NCI-H2107 (cell line): ENCODE measurements around the gene FGL2.
"Not testable (repeated sequence)": the region's sequence is repeated elsewhere in the genome, so short reads cannot be mapped to it uniquely, and the experiment has no call there.

ENCODE experiments used
- DNase-seq: peaks from one replicate; lab custom pipeline; 2025; lab: John Stamatoyannopoulos, UW

The FGL2 gene

DNA sequence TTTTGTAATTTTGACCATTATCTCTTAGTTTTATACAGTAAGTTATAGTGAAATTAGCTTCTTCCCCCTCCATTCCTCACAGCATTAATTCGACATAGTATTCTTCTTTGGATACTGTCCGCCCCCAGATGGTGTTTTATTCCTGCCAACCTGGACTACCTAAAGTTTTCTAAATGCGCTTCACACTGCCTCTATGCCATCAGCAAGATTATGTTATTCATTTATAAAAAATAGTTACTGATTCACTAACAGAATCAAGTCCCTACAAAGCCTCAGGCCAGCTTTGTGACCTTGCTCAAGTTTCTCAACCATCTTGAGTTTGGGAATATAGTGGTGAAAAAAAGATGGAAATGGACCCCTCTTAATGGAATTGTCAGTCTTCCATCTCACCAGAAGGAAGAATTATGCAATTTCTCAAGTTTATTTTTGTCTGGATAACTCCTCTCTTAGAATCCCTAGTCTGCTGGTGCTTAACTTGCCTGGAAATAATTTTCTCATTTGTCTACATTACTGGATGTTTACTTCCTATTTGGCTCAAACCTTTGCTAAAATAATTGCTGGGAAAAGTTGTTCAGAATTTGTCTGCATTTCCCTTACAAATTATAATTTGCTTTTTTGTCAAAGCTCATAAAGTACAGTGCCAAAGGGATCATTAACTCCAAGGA lies 16.7 kb upstream of the FGL2 start:
- DNase-seq: no peak

DNA sequence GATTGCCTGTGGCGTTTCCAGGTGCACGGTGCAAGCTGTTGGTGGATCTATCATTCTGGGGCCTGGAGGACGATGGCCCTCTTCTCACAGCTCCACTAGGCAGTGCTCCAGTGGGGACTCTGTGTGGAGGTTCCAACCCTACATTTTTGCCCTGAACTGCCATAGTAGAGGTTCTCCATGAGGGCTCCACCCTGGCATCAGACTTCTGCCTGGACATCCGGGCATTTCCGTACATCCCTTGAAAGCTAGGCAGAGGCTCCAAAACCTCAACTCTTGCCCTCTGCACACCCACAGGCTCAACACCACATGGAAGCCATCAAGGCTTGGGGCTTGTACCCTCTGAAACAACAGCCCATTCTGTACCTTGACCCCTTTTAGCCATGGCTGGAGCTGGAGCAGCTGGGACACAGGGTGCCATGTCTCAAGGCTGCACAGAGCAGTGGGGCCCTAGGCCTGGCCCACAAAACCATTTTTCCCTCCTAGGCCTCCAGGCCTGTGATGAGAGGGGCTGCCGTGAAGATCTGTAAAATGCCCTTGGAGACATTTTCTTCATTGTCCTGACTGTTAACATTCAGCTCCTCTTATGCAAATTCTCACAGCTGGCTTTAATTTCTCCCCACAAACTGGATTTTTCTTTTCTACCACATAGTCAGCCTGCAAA lies 10.0 kb upstream of the FGL2 start:
- DNase-seq: no peak

DNA sequence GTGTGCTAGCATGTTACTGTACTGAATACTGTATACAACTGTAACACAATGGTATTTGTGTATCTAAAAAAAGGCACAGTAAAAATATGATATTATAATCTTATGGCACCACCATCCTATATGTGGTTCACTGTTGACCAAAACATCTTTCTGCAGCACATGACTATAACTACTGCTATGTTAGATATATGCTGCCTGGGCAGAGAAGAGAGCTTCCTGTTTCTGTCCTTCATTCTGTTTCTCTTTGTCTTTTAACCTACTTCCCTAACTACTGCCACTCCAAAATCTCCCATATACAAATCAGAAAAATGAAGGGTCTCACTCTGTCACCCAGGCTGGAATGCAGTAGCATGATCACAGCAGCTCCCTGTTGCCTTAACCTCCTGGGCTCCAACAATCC lies 8.8 kb upstream of the FGL2 start:
- no peak for DNase-seq

- no peak for DNase-seq
Measured at GRCh38 chr7:77205706-77206105, 6.1 kb upstream of the FGL2 start.

DNA sequence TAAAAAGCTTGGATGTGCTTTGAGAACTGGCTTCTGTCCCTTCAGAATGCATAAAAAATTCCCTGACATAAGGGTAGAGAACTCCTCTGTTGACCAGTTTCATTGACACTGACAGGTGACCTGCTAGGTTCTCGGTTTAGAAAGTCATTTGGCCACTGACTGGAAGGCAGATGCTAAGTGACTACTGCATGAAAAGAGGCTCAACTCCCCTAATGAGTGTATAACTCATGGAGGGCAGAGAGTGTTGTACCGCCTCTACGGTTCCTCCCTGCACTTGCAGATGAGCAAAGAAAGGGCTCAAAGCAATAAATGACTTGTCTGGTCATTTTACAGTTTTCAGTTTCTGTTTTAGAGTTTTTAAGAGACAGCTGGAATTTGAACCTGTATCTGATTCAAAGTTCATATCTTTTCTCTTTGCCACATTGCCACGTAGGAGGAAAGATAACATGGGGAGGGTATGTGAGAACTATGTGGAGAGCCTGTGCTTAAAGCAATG lies 2.9 kb upstream of the FGL2 start:
- no peak for DNase-seq

GRCh38 chr7:77200542-77200941 lies 923 bp upstream of the FGL2 start:
- no peak for DNase-seq

DNA sequence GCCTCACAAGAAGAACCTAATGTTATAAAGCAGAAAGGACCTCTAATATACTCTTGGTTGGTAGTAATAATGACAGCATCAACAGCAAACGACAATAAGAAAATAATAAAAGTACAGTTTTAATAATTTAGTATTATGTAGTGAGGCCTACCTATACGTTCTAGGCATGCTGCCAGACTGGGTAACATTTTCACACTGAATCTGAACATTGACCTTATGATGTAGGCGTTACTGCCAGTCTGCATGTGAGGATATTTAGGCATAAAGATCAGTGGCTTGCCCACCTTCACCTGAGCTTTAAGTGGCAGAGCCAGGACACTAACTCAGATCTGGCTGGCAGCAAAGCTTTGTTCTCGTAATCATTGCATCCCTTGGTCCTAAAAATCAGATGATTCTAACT lies 2.5 kb downstream of the FGL2 start:
- DNase-seq: no peak

GRCh38 chr7:77188731-77189437 lies 10.7 kb downstream of the FGL2 start:
- no peak for DNase-seq

DNA sequence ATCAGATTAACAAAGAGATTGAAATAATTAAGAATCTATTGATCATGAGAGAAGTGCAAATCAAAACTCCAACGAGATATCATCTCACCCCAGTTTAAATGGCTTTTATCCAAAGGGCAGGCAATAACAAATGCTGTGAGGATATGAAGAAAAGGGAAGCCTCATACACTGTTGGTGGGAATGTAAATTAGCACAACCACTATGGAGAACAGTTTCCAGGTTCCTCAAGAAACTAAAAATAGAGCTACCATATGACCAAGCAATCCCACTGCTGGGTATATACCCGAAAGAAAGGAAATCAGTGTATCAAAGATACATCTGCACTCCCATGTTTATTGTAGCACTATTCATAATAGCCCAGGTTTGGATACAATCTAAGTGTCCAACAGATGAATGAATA lies 13.8 kb downstream of the FGL2 start:
- DNase-seq: no peak

DNA sequence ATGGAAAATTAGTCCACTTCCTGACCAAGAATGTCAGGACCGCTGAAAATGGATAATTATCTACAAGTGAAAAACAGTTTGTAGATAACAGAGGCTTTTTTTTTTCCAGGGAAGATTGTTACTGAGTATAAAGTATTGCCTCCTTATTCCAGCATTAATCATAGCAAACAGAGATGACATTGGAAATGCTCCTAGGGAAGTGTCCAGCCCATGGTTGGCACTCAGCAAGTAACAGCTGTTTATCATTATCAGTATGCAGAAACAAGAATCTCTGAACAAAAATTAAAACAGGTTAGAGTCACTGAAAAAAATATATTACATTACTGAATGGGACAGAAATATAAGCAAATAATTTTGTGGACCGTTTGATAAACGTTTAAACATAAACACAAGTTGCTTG lies 14.6 kb downstream of the FGL2 start:
- no peak for DNase-seq

GRCh38 chr7:77184463-77184862 lies 15.2 kb downstream of the FGL2 start:
- DNase-seq: no peak

DNA sequence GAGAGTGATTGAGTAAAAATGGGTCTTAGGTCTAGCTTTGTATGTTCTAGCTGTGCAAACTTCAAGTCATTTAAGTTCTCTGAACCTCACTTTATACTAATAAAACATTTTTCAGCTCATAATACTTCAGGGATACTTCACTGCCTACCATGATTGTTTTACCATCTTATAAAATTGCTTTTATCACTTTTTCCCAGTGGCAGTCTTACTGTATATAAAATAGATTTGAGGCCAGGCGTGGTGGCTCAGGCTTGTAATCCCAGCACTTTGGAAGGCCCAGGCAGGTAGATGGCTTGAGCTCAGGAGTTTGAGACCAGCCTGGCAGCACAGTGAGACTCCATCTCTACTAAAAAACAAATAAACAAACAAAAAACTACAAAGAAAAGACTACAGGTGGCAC lies 17.4 kb downstream of the FGL2 start:
- no peak for DNase-seq

- DNase-seq: no peak
Measured at GRCh38 chr7:77181734-77182133, 17.9 kb downstream of the FGL2 start.

DNA sequence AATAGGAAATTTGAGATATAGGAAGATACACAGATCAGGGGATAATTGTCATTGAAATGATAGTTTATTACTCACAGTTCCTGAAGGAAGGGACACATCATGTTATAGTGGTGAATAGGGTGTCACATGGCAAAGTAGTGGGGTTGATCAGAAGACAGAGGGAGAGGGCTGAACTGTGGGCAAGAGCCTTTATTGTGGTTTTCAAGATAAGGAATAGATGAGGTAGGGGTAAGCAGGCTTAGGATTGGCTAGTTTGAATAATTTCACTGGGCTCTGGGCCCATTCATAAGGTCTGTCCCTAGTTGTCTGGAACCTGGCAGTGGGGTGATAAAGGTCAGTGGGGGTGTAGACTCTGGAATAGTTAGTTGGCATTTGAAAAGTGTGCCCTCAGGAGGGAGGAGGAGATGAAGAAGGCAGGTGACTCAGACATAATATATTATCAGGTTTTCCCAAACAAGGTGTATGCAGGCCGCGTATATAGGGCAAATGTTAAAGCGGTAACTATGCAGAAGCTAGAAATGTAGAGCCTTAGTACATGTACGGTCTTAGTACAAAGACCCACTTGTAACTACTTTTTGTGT lies 18.5 kb downstream of the FGL2 start:
- DNase-seq: no peak

- not testable (repeated sequence) for DNase-seq
Measured at GRCh38 chr7:77178024-77178423, 21.6 kb downstream of the FGL2 start.

DNA sequence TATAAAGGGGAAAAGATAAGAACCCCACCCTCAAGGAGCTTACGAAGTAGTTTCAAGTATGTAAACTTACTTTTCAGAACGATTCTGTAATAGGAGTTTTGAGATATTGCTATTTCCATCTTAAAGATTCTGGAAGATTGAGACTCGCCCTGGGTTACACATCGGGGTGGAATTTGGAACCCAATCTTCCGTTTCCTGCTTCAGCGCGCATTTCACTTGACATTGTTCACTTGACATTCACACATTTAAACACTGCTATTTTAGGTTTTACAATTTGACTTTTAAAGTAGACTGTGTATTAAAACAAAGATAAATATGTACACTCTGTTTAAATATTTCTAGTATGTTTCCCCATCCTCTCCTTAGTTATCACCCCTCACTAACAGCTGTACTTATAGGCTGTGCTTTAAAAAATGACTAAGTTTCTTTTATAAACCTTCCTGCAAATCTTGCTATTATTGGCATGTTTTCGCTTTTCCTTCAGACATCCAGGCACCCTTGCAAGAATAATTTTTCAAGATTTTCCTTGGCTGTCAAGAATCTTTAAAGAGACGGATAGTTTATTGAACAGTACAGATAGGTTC lies 22.2 kb downstream of the FGL2 start:
- DNase-seq: not testable (repeated sequence)

DNA sequence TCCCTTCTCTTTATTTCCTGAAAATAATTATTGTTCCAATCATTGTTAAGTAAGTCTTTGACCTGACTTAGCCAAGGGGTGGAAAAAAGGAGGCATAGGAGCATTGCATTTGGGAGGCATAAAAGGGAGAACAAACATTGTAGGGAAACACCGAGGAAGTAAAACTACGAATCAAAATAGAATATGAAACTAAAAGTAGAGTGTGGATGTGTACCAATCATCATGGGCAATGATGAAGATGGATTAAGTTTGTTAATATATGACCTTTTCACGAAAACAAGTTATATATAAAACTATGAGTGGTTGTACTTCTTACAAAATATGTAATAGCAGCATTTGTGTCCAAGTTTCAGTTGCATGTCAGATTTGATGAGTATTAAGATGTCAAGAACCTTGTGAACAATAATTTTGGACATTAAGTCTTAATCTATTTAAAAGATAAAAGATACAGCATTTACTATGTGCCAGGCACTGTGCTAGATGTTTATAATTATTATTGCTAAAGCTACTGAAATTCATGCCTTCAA lies 24.3 kb downstream of the FGL2 start:
- not testable (repeated sequence) for DNase-seq

GRCh38 chr7:77174418-77174817 lies 25.2 kb downstream of the FGL2 start:
- not testable (repeated sequence) for DNase-seq

GRCh38 chr7:77172437-77173172 lies 27.0 kb downstream of the FGL2 start:
- not testable (repeated sequence) for DNase-seq

DNA sequence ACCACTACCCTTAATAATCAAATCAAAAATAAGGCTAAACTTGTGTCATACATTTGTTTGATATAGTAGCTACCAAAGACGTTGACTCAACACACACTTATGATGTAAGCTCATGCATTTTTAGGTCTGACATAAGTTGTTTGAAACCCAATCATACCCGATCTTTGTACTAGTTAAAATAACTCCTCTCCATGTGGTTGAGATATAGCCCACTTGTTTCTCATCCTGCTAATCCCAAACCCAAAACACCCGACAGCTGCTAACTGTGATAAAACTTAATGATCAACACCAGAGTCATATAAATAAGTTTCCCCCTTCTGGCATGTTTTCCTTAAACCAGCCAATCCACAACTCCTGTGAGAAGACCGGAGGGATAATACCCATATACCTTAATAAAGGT lies 28.5 kb downstream of the FGL2 start:
- DNase-seq: not testable (repeated sequence)

DNA sequence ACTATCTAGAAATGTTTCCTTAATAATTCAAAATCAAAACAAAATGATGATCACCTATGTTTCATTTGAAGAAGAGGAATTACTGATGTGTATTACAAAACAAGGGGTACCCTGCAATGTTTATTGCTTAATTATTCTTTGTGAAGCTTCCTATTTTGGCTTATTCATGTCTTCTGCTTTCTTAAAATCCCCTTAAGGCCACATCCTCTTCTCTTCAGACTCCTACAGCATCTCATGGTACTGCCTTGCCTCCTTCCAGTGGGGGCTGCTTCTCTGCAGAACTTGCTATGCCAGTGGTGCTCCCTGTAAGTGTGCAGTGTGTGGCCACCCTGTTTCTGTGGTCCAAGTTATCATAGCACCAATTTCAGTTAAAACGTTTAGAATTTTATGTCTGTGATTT lies 42.2 kb downstream of the FGL2 start:
- DNase-seq: no peak
